ENCODE results near the gene TSPAN15. TPM values are rescaled to one million over a fixed set of nuclear protein-coding genes. Genes with fewer than 3 reads are reported as not detected.
A peak's percentile ranks its signal among the peaks of the same experiment; 100 is the strongest.

Gene TSPAN15
- total RNA-seq, 4 donors from 2014 or later: 97.7 to 152 (median 148) TPM

GRCh38 chr10:69495666-69496065 lies 44.4 kb downstream of the TSPAN15 start:
- H3K36me3 ChIP-seq: no peaks in the 10 kb centered on the region
- intact Hi-C loops (cut with DNase I; ENCODE audit: low total_unique reads): no loop called here
- TF ChIP-seq POLR2A (IDR thresholded peaks at IDR 0.05) (no peak), POLR2AphosphoS5 (IDR thresholded peaks at IDR 0.05) (no peak), CTCF (IDR thresholded peaks at IDR 0.05) (no peak), EP300 (IDR thresholded peaks at IDR 0.05; ENCODE audit: low read depth) (no peak)
- DNase-seq: no peak
- H3K4me3 ChIP-seq: no peak overlapping the region
- peaks cover 5 to 29% (median 16%) of the 10 kb centered on the region in 4 donors for H3K4me1 ChIP-seq
- 91% methylated on average over 3 of the region's 3 CpGs; no CpG with 5 or more reads in 1 of the 2 donors for WGBS, 2 donors (ENCODE audit: low coverage in 1 of 2)
- H3K27ac ChIP-seq: peak overlapping the region in 3 of 4 donors; percentile 75 to 79 (median 75)
- H3K9me3 ChIP-seq: no peaks in the 10 kb centered on the region
- H3K27me3 ChIP-seq: no peaks in the 10 kb centered on the region
- in situ Hi-C loops (cut with MboI; ENCODE audit: low pct_ligation_motif_present in 1 of 4, low pct_unique_long_range_greater_than_20kb in 1 of 4, low sequenced_read_pairs in 3 of 4): no loop called here

DNA sequence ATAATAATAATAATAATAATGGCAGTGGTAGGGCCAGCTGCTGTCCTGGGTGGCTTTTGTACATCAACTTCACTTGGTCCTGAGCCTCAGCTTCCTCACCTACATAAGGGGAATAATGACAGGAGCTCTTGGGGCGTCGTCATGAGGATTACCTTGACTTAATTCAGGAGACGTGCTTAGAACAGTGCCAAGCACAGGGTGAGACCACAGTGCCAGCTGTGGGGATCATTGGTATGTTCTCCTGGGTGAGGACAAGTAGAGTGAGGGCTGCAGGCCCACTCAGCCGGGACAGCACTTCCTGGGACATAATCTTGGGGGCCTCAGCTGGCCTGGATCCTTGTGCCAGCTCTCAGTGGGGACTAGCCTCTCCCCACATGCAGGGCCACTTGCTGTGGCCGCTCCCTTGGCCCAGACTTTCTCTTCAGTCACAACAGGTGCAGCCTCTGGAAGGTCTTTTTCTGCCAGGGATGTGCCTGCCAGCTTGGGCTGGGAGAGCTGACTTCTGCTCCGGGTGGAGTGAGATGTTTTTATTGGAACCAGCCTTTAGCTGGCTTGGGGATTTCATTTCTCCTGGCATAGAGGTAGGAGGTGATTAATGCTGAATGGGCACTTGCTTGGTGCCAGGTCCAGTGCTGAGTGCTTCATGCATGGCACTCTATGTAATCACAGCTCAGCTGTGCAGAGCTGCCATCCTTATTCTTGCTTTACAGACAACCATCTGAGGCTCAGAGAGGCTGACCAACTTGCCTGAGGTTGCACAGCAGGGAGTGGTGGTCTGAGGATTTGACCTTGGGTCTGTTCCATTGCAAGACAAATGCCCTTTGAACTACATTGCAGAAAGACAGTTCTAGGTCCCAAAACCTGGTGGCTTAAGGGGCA lies 45.3 kb downstream of the TSPAN15 start:
- no peaks in the 10 kb centered on the region for H3K27me3 ChIP-seq
- in situ Hi-C loops (cut with MboI; ENCODE audit: low pct_ligation_motif_present in 1 of 4, low pct_unique_long_range_greater_than_20kb in 1 of 4, low sequenced_read_pairs in 3 of 4): no loop called here
- WGBS, 2 donors (ENCODE audit: low coverage in 1 of 2): 74 to 100% methylated on average over 2 to 6 of the region's 6 CpGs
- H3K9me3 ChIP-seq: no peaks in the 10 kb centered on the region
- no peaks in the 10 kb centered on the region for H3K36me3 ChIP-seq
- no peak for DNase-seq
- TF ChIP-seq EP300 (IDR thresholded peaks at IDR 0.05; ENCODE audit: low read depth) (no peak), POLR2AphosphoS5 (IDR thresholded peaks at IDR 0.05) (peak in 1 of 3 donors; percentile 60)
- no peak overlapping the region for H3K4me3 ChIP-seq
- intact Hi-C loops (cut with DNase I; ENCODE audit: low total_unique reads): no loop called here
- peaks cover 1 to 23% (median 14%) of the 10 kb centered on the region in 4 donors for H3K4me1 ChIP-seq
- H3K27ac ChIP-seq: peak overlapping the region; percentile 29 to 79 (median 75)

DNA sequence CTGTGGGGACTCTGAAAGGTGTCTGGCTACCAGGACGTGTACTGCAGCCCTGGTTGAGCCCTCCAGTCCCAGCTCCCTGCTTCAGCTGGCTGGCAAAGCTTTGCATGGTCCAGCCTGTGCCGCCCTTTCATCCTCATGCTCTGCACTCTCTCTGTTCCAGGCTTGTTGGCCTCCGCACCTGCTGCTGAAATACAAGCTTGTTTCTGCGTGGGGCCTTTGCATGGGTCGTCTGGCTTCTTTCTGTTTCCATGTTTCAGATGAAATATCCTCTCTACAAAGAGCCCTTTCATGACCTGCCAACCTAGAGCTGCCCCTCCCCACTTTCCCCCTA lies 45.9 kb downstream of the TSPAN15 start:
- WGBS, 2 donors (ENCODE audit: low coverage in 1 of 2): 60 to 72% methylated on average over 2 to 5 of the region's 5 CpGs
- intact Hi-C loops (cut with DNase I; ENCODE audit: low total_unique reads): no loop called here
- Histone ChIP-seq H3K4me1 (peaks cover 0 to 17% (median 11%) of the 10 kb centered on the region in 4 donors), H3K27ac (peak overlapping the region in 3 of 4 donors; percentile 75 to 79 (median 75)), H3K36me3 (no peaks in the 10 kb centered on the region), H3K4me3 (no peak overlapping the region), H3K9me3 (no peaks in the 10 kb centered on the region), H3K27me3 (no peaks in the 10 kb centered on the region)
- TF ChIP-seq EP300 (IDR thresholded peaks at IDR 0.05; ENCODE audit: low read depth) (no peak), POLR2AphosphoS5 (IDR thresholded peaks at IDR 0.05) (no peak), POLR2A (IDR thresholded peaks at IDR 0.05) (no peak), CTCF (IDR thresholded peaks at IDR 0.05) (no peak)
- in situ Hi-C loops (cut with MboI; ENCODE audit: low pct_ligation_motif_present in 1 of 4, low pct_unique_long_range_greater_than_20kb in 1 of 4, low sequenced_read_pairs in 3 of 4): no loop called here
- no peak for DNase-seq

DNA sequence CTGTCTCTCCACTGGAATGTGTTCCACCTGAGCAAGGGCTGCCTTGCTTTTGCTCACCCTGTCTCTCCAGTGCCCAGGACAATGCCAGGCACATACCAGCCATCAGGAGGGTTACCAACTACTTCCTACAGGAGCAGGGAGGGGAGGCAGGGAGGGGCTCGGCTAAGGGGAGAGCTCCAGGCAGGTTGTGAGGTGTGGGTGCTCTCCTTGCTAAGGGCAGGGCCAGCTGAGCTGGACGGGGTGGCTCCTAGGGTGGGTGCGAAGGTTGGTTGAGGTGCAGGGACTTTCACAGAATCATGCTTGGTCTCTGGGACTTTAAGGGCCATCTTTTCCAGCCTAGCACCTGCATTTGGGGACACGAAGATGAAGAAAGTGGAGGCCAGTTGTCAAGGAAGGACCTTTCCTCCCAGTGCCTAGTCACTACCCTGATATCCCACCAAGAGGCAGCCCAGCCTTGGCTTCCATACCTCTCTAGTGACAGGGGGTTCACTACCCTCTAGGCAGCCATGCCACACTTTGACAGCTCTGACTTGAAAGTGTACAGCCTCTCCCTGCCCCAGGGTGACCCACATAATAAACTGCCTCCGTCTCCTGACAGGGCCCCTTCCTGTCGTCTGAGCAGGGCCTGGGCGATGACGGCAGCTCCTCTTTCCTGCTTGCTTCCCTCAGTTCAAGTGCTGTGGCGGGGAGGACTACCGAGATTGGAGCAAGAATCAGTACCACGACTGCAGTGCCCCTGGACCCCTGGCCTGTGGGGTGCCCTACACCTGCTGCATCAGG lies 46.5 kb downstream of the TSPAN15 start:
- 80% methylated on average over 9 of the region's 11 CpGs; no CpG with 5 or more reads in 1 of the 2 donors for WGBS, 2 donors (ENCODE audit: low coverage in 1 of 2)
- no peak for DNase-seq
- TF ChIP-seq POLR2AphosphoS5 (IDR thresholded peaks at IDR 0.05): no peak
- no peak for TF ChIP-seq CTCF (IDR thresholded peaks at IDR 0.05)
- TF ChIP-seq EP300 (IDR thresholded peaks at IDR 0.05; ENCODE audit: low read depth): no peak
- no peaks in the 10 kb centered on the region for H3K36me3 ChIP-seq
- peak overlapping the region; percentile 31 to 79 (median 75) for H3K27ac ChIP-seq
- H3K4me3 ChIP-seq: no peak overlapping the region
- H3K4me1 ChIP-seq: peaks cover 0 to 11% (median 7%) of the 10 kb centered on the region in 4 donors
- H3K27me3 ChIP-seq: no peaks in the 10 kb centered on the region
- no peaks in the 10 kb centered on the region for H3K9me3 ChIP-seq
- intact Hi-C loops (cut with DNase I; ENCODE audit: low total_unique reads): no loop called here
- in situ Hi-C loops (cut with MboI; ENCODE audit: low pct_ligation_motif_present in 1 of 4, low pct_unique_long_range_greater_than_20kb in 1 of 4, low sequenced_read_pairs in 3 of 4): no loop called here
